HG02623 (cell line): ENCODE data around the gene DNAAF8.
"Not testable (repeated sequence)": the region's sequence is repeated elsewhere in the genome, so short reads cannot be mapped to it uniquely, and the experiment has no call there.

Experiments
- ATAC-seq: cut with Tn5 transposase; IDR thresholded peaks from one replicate; pipeline ENCODE4 v1.9.1; 2021; ENCODE audit warnings: moderate library complexity; ENCODE audit not compliant: unreplicated experiment

DNAAF8 gene

DNA sequence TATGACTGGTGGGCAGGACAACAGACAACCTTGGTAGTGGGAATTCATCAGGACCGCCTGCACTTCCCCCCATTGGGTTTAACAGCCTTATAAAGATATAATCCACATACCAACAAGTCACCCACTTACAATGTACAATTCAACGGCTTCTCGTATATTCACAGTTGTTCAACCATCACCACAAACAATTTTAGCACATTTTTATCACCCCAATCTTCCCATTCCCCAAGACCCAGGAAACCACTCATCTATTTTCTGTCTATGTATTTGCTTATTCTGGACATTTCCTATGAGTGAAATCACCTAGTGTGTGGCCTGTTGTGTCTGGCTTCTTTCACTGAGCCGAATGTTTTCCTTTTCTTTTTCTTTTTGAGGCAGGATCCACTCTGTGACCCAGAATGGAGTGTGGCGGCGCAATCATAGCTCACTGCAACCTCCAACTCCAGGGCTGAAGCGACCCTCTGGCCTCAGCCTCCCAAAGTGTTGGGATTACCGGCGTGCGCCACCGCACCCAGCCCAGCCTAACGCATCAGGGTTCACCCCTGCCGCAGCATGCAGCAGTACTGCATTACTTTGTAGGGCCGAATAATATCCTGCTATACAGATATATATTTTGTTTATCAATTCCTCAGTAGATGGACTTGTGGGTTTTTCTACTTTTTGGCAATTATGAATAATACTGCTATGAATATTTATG lies 11.1 kb upstream of the DNAAF8 start:
- no peak for ATAC-seq

DNA sequence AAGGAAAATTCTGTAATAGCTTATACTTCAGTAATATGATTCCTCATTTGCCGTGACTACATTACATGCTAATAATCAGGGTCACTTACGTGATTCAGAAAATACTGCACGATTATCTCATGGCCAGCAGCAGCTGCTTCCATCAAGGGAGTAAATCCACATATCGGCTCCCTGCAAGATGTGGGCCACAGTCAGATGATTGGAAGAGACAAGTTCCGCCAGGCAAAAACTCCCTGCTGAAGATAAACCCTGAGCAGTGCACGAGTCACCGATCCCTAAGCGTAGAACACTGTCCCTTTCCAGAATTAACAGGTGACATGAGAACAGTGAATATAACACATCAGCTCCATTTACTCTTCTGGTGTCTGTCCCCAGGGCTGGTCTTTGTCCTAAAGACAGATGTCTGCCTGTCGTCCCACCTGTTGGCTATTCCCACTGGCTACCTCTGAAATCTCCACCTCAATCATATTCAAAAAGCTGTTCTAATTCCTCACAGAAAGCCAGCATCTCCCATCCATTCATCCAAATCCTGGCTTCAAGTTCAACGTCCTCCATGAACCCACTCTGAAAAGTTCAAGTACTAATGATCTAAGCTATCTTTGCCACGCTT lies 9.6 kb upstream of the DNAAF8 start:
- no peak for ATAC-seq

DNA sequence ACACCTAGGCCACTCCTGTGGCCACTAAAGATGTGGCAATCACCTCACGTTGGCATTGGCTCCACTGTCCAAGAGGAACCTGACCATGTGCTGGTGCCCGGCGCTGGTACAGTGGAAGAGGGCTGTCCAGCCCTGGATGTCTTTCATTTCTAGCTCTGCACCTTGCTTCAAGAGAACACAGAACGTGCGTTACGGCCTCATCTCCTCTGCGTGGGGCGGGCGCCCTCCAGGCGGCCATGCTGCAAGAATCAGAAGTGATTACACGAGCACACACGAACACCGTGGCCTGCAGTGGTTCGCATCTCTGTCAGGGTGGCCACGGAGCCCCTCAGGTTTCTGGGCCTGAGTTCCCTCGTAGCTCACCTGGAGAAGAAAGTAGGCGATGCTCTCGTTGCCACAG lies 7.7 kb upstream of the DNAAF8 start:
- no peak for ATAC-seq

DNA sequence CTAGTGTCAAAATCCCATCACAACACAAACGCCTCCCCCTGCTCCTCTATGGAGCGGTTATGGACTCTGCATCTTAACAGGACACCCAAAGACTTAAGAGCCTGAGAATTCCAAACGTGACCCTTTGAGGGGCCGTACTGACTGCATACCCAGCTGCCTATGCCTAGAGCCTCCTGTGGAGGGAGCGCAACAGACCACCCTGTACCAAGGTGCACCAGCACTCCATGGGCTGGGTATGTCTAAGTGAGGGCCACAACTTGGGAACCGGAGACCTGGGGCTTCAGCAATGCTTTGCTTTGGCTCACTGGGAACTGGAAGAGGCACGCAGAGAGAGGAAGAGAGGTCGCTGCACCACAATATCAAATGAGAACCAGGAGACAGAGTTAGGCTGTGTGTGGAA lies 5.7 kb upstream of the DNAAF8 start:
- no peak for ATAC-seq

DNA sequence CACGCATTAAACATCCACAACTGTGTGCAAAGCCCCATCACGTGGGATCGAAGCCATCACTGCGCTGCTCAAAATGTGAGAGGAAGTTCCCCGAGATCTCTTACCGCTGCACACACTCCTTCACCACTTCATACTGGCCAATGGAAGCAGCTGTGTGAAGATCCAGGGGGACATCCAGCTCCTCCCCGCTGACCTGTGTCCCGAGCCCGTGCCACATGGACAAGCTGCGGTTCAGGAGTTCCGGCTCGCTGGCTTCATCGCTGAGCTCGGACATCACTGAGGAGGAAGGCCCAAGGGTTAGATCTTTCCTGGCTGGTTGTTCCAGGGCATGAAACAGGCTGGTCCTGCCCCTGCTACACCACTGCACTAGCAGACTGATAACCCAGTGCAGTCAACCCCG lies 4.5 kb upstream of the DNAAF8 start:
- no peak for ATAC-seq

DNA sequence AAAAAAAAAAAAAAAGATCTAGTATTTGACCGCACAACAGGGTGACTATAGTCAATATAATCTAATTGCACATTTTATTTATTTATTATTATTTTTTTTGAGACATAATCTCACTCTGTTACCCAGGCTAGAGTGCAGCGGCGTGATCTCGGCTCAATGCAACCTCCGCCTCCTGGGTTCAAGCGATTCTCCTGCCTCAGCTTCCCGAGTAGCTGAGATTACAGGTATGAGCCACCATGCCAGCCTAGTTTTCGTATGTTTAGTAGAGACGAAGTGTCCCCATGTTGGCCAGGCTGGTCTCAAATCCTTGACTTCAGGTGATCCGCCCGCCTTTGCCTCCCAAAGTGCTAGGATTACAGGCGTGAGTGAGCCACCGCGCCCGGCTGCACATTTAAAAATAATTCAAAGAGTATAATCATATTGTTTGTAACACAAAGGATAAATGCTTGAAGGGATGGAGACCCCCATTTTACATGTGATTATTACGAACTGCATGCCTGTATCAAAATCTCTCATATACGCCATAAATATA lies 1.1 kb upstream of the DNAAF8 start:
- ATAC-seq = no peak

DNA sequence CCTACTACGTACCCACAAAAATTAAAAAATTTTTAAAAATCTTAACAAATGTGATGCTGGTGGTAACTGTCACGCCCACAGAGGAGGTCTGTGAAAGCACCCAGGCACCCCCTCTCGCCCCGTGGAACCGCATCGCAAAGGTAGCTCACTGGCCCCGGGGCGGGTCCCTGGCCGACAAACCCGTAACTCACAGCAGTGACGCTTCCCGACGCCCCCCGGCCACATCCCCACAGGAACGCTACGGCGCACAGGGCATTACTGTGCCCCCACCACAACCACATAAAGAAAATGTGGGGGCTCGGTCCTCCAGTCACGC lies 632 bp upstream of the DNAAF8 start:
- ATAC-seq = peak; percentile 6

DNA sequence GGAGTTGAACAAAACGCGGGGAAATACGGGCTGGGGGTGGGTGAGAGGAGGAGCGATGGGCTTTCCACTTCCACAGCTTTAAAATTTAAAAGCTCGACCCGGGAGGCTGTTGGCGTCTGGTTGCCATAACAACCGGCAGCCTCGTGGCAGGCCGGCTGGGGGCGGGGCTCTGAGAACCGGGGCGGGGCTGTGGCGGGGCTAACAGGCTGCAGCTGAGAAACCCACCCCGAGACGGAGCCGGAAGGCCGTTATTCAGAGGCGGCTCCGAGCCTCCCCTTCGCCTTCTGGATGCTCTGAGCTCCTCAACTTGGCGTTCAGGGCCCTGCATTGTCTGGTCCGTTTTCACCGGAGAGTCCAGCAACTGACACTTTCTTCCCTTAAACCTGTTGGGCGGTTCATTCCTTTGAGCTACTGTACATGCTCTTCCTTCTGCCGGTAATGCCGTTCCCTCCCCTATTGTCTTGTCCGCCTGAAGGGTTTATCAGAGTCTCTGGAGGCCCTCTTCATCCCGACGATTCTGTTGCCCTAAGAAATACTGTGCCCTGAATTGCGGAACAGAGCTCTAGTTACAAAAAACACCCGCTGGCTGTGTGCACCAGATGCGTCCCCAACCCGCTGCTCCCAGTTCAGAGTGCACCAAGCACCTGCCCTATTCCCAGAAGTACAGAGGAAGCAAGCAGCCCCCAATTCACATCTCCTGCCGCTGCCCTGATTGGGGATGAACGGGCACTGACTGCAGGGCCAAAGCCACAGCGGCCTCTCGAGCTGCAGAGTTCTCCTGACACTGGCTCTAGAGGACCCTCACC lies 596 bp downstream of the DNAAF8 start:
- peak; percentile 42 for ATAC-seq

DNA sequence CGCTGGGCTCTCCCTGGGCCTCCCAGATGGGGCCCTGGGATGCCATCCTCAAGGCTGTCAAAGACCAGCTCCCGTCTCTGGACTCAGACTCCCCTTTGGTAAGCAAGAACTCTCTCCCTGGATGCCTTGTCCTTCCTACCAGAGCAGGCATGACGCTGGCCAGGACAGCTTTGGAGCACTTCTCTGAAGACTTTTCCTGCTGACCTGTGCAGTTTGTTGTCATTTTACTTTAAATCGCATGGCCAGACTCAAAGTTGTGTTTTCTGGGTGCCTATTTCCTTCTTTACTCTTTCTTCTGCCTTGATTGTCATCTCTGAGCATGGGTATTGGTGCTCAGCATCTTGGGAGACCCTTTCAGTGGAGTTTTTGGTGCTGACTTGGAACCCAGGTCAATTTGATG lies 2.2 kb downstream of the DNAAF8 start:
- no peak for ATAC-seq

DNA sequence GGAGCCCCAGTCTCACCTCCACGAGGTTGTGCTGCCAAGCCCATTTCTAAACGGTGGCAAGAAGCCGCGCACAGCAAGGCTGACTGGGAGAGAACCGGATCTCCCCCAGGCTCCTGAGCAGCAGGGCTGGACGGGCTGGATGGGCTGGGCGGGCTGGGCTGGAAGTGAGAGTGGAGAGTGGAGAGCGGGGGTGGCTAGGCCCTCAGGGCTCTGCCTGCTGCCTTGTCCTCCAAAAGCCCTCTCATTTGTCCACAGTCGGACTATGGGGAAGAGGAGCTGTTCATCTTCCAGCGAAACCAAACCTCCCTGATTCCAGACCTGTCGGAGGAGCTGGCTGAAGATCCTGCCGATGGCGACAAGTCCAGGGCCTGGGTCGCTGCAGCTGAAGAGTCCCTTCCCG lies 3.2 kb downstream of the DNAAF8 start:
- ATAC-seq = no peak

DNA sequence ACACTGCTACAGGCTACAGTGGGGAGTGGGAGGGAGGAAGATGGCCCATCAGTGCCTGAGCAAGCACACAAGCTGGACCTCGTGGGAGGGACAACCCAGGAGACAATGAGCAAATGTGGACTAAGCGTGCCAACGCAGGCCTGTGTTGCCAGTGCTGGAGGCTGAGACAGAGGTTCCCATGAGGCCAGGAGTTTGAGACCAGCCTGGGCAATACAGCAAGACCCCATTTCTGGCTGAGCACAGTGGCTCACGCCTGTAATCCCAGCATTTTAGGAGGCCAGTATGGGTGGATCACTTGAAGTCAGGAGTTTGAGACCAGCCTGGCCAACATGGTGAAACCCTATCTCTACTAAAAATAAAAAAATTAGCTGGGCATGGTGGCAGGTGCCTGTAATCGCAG lies 4.0 kb downstream of the DNAAF8 start:
- not testable (repeated sequence) for ATAC-seq

DNA sequence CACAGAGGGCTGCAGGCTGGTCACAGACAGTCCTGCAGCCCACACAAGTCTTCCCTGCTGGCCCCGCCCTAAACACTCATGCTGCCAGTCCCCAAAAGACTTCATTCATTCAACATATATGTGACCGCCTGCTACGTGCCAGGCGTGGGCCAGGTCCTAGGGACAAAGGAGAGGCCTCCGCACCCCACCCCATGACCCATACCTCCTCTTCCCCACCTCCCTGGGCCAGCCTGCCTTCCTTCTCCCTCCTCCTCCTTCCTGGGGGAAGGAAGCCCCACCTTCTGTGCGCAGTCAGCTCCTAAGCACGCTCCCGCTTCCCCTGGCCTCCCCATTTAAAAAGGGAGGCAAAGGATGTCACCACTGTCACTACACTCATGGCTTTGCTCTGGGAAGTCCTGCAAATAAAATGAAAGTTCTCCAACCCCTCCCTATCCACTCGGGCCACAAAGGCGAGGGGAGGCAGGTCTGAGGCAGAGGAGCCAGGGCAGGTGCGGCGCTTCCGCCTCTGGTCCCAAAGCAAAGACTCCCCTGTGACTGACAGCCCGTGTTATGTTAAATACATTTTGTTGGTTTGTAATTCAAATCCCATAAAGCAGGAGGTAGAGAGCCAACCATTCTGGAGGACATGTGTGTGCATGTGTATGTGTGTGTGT lies 9.0 kb downstream of the DNAAF8 start:
- ATAC-seq = no peak

DNA sequence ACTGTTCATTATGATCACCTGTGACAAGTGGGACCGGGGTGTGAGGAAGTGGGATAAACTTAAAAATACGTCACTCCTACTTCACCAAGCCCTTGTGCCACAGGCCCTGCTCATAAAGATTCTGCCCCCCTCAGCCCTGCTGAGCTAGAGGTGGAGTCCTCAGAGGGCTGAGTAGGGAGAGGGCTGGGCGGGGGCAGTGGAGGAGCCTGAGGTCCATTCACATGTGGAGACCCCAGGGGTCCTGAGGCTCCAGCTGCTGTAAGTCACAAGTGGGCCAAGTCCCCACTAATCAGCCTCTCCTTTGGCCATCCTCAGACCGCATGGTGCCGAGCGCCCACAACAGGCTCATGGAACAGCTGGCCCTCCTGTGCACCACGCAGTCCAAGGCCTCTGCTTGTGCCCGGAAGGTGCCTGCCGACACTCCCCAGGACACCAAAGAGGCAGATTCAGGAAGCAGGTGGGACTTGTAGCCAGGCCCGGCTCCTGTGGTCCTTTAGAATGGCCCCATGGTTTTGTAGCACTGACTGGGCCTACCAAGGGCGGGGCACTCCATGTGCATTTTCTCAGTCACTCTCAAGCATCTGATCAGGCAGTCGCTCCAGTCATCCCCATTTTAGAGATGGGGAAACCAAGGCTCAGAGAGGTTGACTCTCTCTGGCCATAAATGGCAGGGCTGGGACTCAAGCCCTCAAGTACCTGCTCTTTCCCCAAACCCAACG lies 10.4 kb downstream of the DNAAF8 start:
- no peak for ATAC-seq

DNA sequence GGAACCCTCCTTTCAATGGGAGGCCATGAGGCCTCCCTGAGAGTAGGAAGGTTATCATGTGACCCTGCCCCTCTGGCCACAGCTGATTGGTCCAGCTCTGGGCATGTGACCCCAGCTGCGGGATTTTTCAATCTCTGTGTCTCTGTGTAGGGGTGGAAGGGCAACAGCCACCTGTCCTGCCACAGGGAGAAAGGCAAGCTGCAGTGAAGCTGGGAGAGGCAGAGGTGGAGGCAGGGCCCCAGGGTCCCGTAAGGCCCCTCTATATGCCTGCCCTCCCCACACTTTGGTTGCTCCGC lies 10.9 kb downstream of the DNAAF8 start:
- ATAC-seq = no peak

DNA sequence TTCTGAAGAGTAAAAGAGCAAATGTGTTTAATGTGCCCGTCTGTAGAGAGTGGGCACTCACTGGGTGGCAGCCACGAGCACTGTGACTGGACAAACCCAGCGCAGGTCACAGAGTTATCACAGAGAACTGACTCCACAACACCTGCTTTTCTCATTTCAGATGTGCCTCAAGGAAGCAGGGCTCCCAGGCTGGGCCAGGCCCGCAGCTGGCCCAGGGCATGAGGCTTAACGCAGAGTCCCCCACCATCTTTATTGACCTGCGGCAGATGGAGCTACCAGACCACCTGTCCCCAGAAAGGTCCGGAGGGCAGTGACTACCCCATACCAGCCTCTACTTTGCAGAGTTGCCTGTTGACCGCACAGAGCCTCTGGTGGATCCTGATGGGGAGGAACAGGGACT lies 11.9 kb downstream of the DNAAF8 start:
- no peak for ATAC-seq

DNA sequence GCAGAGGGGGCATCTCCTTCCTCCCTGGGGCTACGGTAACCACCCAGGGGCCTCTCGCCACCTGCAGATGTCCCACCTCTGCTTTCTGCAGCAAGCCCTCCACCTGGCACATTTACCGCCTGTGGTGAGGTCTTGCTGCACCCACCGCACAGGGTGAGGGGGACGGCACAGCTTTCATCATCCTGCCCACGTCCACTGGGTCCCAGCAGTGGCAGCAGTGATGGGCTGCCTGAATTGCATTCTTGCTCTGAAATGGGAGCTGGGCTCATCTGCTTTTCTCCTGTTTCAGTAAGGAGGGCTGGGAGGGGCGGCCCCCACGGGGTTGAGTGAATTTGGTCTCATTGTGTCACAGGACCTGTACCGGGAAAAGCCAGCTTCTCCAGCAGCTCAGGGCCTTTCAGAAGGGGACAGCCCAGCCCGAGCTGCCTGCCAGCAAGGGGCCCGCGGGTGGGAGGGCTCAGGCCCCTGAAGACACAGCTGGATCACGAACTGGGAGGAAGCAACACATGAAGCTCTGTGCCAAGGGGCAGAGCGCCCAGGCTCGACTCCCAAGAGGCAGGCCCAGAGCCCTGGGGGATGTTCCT lies 12.7 kb downstream of the DNAAF8 start:
- no peak for ATAC-seq

DNA sequence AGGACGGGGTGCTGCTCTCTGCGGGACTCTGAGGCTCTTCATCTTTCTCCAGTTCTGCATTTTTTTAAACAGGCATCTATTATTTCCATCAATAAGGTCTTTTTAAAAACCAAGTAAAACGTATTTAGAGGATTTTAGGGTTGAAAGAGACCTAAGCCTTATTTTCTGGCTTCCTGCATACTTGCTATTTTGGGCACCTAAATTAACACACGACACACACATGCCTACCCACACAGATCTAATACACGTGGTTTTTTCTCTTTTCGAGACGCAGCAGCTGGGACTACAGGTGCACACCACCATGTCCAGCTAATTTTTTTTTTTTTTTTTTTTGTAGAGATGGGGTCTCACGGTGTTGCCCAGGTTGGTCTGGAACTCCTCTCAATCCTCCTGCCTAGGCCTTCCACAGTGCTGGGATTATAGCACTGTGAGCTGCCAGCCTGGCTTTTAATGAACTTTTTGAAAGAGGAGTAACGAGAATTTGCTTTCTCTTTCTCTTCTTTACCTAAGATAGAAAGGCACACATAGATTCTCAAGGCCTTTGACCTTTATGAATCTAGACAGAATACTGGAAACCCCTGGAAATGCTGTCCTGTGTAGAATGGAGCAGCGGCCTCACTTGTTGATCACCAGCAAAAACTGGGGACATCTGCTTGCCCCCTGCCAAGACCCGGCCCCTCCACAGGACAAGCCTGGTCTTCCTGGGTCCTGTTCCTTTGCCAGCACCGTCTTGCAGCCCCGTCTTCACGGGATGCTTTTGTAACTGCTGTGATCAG lies 13.8 kb downstream of the DNAAF8 start:
- ATAC-seq = no peak

DNA sequence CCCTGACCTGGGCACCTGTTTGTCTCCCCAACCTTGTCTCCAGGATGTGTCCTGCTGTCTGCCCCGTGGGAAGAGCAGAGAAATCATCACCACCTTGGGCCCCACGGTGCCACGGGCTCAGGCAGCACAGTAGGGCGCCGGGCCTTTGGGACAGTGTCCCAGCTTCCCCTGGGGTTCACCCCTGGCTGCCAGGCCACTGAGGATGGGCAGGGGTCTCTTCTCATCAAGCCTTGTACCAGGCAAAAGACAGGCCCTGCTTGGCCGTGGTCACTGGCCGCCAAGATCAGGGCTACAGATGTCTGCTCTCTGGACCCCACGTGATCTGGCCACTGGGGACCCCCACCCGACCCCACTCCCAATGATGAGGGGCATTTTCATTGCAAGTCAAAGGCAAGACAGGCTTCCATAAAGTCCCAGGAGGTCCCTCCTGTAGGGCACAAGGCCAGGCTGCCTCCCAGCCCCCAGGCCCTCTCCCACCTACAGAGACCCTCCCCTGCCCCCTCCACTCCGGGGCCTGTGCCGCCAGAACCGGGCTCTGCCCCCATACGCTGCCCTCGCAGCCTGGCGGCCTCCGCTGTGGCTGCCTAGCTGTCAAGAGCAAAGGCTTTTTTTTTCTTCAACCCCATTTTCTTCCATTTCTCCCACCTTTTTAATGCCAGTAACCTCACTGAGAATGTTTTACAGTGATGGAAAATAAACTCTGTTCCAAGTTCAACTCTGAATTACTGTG lies 14.5 kb downstream of the DNAAF8 start:
- ATAC-seq = no peak

DNA sequence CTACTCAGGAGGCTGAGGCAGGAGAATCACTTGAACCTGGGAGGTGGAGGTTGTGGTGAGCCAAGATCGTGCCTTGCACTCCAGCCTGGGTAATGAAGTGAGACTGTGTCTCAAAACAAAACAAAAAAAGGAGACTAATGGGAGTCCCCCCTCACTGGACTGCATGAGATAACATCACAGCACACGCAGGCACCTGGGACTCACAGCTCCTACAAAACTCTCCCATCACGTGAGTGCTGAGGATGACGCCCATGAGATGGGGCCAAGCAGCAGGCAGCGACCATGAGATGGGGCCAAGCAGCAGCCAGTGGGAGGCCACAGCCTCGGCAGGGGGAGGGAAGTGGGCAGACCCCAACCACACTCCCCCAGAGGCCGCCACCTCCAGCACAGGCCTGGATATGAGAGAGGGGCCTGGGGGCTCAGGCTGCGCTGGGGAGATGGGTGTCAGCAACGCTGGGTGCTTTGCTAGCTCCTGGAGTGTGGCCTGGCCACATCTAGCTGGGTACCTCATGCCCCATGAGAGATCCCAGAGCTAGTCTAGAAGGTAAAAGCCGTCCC lies 15.4 kb downstream of the DNAAF8 start:
- ATAC-seq = no peak
